Activated CD4-positive, alpha-beta memory T cell treated with anti-CD3 and anti-CD28 coated beads for 36 hours (primary cell): ENCODE results near the gene CERCAM. TPM values are rescaled to one million over a fixed set of nuclear protein-coding genes. Genes with fewer than 3 reads are reported as not detected.

Experiments used
- CTCF ChIA-PET: fragments of 350-600 bp; sonication (Branson Sonifier 250); formaldehyde crosslinking; loops from one replicate; lab custom pipeline; 2021; ENCODE audit warnings: antibody characterized with exemption, inconsistent platforms; lab: Charles Lee
- POLR2A ChIA-PET: fragments of 350-600 bp; sonication (Branson Sonifier 250); formaldehyde crosslinking; loops from one replicate; lab custom pipeline; 2021; ENCODE audit warnings: antibody characterized with exemption; lab: Charles Lee
- DNase-seq: peaks from one replicate; pipeline ENCODE4 v3.0.0-alpha.2; 2020
- H3K27ac Mint-ChIP-seq: one replicate; pipeline ENCODE4 v1.8.0; 2021; ENCODE audit warnings: mixed read lengths
- H3K27me3 Mint-ChIP-seq: one replicate; pipeline ENCODE4 v1.8.0; 2021; ENCODE audit warnings: mixed read lengths
- H3K36me3 Mint-ChIP-seq: one replicate; pipeline ENCODE4 v1.8.0; 2021; ENCODE audit warnings: mixed read lengths
- H3K4me1 Mint-ChIP-seq: one replicate; pipeline ENCODE4 v1.8.0; 2021; ENCODE audit warnings: low read depth, mixed read lengths
- H3K4me3 Mint-ChIP-seq: one replicate; pipeline ENCODE4 v1.8.0; 2021; ENCODE audit warnings: mild to moderate bottlenecking, mixed read lengths
- H3K9me3 Mint-ChIP-seq: one replicate; pipeline ENCODE4 v1.8.0; 2021; ENCODE audit warnings: mixed read lengths
- intact Hi-C: fragments of 100-400 bp; cut with micrococcal nuclease; formaldehyde crosslinking; loops from one replicate; pipeline ENCODE4 v1.15.1; 2023
- microRNA-seq: library from miRNA; unstranded; fragments of <30 nt; microRNA quantifications from one replicate; pipeline ENCODE4 v1.2.0, GENCODE V29; 2022; ENCODE audit warnings: borderline number of aligned reads, borderline microRNAs expressed, borderline replicate concordance
- total RNA-seq, 2 experiments: library from RNA; stranded (reverse); gene quantifications; one replicate each; pipeline ENCODE4 v1.2.3, GENCODE V29; 2021

CERCAM gene
- total RNA-seq, 2 experiments from 2014 or later: 1.0 to 1.1 TPM

- H3K36me3 Mint-ChIP-seq: peaks cover 30% of the 10 kb centered on the region
These were observed 58.6 kb downstream of the CERCAM start for GRCh38 chr9:128479262-128479661.

GRCh38 chr9:128481561-128481960 lies 60.9 kb downstream of the CERCAM start:
- H3K4me1 Mint-ChIP-seq: no peaks in the 10 kb centered on the region
- H3K27me3 Mint-ChIP-seq: no peaks in the 10 kb centered on the region
- H3K9me3 Mint-ChIP-seq: no peaks in the 10 kb centered on the region
- no peak overlapping the region for H3K27ac Mint-ChIP-seq
- intact Hi-C loops: no loop called here
- H3K36me3 Mint-ChIP-seq: peaks cover 26% of the 10 kb centered on the region
- ChIA-PET POLR2A (no interaction called here), CTCF (no interaction called here)
- H3K4me3 Mint-ChIP-seq: no peak overlapping the region
- no peak for DNase-seq

More at GRCh38 chr9:128479262-128479661, 58.6 kb downstream of the CERCAM start:
- POLR2A ChIA-PET: no interaction called here
- CTCF ChIA-PET: no interaction called here
- DNase-seq: no peak
- no peak overlapping the region for H3K27ac Mint-ChIP-seq
- intact Hi-C loops: no loop called here
- H3K9me3 Mint-ChIP-seq: no peaks in the 10 kb centered on the region
- no peak overlapping the region for H3K4me3 Mint-ChIP-seq
- H3K4me1 Mint-ChIP-seq: no peaks in the 10 kb centered on the region
- no peaks in the 10 kb centered on the region for H3K27me3 Mint-ChIP-seq

- DNase-seq: no peak
- Mint-ChIP-seq H3K27me3 (no peaks in the 10 kb centered on the region), H3K4me1 (no peaks in the 10 kb centered on the region), H3K36me3 (peaks cover 30% of the 10 kb centered on the region), H3K27ac (no peak overlapping the region), H3K9me3 (no peaks in the 10 kb centered on the region), H3K4me3 (no peak overlapping the region)
- intact Hi-C loops: no loop called here
- ChIA-PET POLR2A (no interaction called here), CTCF (no interaction called here)
These were observed 61.5 kb downstream of the CERCAM start for GRCh38 chr9:128482186-128482585.

- H3K9me3 Mint-ChIP-seq: no peaks in the 10 kb centered on the region
These were observed 64.2 kb downstream of the CERCAM start for GRCh38 chr9:128484686-128485413.

GRCh38 chr9:128485414-128485855 lies 64.8 kb downstream of the CERCAM start:
- CTCF ChIA-PET: no interaction called here

More at GRCh38 chr9:128484686-128485413, 64.2 kb downstream of the CERCAM start:
- DNase-seq: no peak
- intact Hi-C loops: no loop called here
- CTCF ChIA-PET: no interaction called here
- no peaks in the 10 kb centered on the region for H3K4me1 Mint-ChIP-seq
- POLR2A ChIA-PET: interaction anchor here (0.5 kb wide), 1 partner anchor 225 kb away, joined by 3 read pairs; no protein-coding TSS in a partner anchor
- H3K27ac Mint-ChIP-seq: no peak overlapping the region
- no peaks in the 10 kb centered on the region for H3K27me3 Mint-ChIP-seq
- H3K36me3 Mint-ChIP-seq: peaks cover 32% of the 10 kb centered on the region
- H3K4me3 Mint-ChIP-seq: no peak overlapping the region

GRCh38 chr9:128486201-128486600 lies 65.5 kb downstream of the CERCAM start:
- Mint-ChIP-seq H3K4me1 (no peaks in the 10 kb centered on the region), H3K9me3 (no peaks in the 10 kb centered on the region), H3K27ac (no peak overlapping the region), H3K36me3 (peaks cover 34% of the 10 kb centered on the region), H3K4me3 (no peak overlapping the region), H3K27me3 (no peaks in the 10 kb centered on the region)
- intact Hi-C loops: no loop called here
- POLR2A ChIA-PET: no interaction called here
- no peak for DNase-seq
- CTCF ChIA-PET: no interaction called here

More at GRCh38 chr9:128485414-128485855, 64.8 kb downstream of the CERCAM start:
- Mint-ChIP-seq H3K4me3 (no peak overlapping the region), H3K9me3 (no peaks in the 10 kb centered on the region), H3K4me1 (no peaks in the 10 kb centered on the region), H3K27me3 (no peaks in the 10 kb centered on the region), H3K27ac (no peak overlapping the region), H3K36me3 (peaks cover 32% of the 10 kb centered on the region)
- DNase-seq: no peak
- POLR2A ChIA-PET: interaction anchor here (0.5 kb wide), 1 partner anchor 225 kb away, joined by 3 read pairs; no protein-coding TSS in a partner anchor
- intact Hi-C loops: no loop called here

Small RNA genes lying within 50 kb of the gene (microRNA-seq; reads per million reads assigned to microRNA genes)
- gene MIR219B: not detected

Other genes with a start within 250 kb of the CERCAM start
- gene CIZ1, start 229.3 kb upstream of the CERCAM start, total RNA-seq: 100 to 1,000 TPM in 1 of 2 experiments, 10 to 100 TPM in 1; 95.4 to 105 TPM
- 1 to 10 TPM in 1 of 2 experiments, under 1 TPM in 1; 0.63 to 1.1 TPM for gene DNM1, start 217.5 kb upstream of the CERCAM start, total RNA-seq
- 10 to 100 TPM; 34.4 to 42.9 TPM for gene GOLGA2, start 144.8 kb upstream of the CERCAM start, total RNA-seq
- 10 to 100 TPM; 15.2 to 15.5 TPM for gene SWI5, start 144.6 kb upstream of the CERCAM start, total RNA-seq
- 10 to 100 TPM; 27.2 to 27.4 TPM for gene TRUB2, start 98.4 kb upstream of the CERCAM start, total RNA-seq
- 10 to 100 TPM; 33.0 to 35.5 TPM for gene COQ4, start 98.0 kb upstream of the CERCAM start, total RNA-seq
- gene SLC27A4, start 80.3 kb upstream of the CERCAM start, total RNA-seq: 10 to 100 TPM; 12.6 to 14.1 TPM
- gene URM1, start 49.5 kb upstream of the CERCAM start, total RNA-seq: 10 to 100 TPM; 45.9 to 50.0 TPM
- gene ODF2, start 35.1 kb downstream of the CERCAM start, total RNA-seq: 10 to 100 TPM; 68.9 to 72.8 TPM
- 10 to 100 TPM; 55.6 to 57.0 TPM for gene GLE1, start 83.9 kb downstream of the CERCAM start, total RNA-seq
- gene SPTAN1, start 131.7 kb downstream of the CERCAM start, total RNA-seq: 100 to 1,000 TPM; 228 TPM
- 10 to 100 TPM; 44.9 to 45.2 TPM for gene DYNC2I2, start 236.0 kb downstream of the CERCAM start, total RNA-seq